DMS 273 treated with DMSO at 0.1 percent for 48 hours (cell line): ENCODE data around the gene IL15.
"Not testable (repeated sequence)": the region's sequence is repeated elsewhere in the genome, so short reads cannot be mapped to it uniquely, and the experiment has no call there.

ENCODE experiments used
- DNase-seq: peaks from one replicate; lab custom pipeline; 2025; lab: John Stamatoyannopoulos, UW

The IL15 gene

GRCh38 chr4:141647966-141648365, 11.6 kb downstream of the IL15 start:
- DNase-seq = no peak

- DNase-seq = no peak
Observed at GRCh38 chr4:141652161-141652778, 15.9 kb downstream of the IL15 start.

GRCh38 chr4:141654098-141654497, 17.7 kb downstream of the IL15 start:
- DNase-seq = no peak

DNA sequence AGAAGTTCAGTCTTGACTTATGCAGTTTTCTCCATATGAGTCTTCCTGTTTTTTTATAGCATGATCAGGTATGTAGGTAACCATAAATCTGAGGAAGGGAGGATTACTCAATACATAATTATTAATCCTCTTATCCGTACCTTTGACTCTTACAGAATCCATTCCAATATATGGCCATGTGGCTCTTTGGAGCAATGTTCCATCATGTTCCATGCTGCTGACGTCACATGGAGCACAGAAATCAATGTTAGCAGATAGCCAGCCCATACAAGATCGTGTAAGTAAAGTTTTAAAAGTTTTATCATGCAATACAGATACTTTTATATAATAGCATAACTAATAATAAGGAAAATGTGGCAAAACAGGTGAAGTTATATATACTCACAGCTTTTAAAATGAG, 19.6 kb downstream of the IL15 start:
- DNase-seq = no peak

GRCh38 chr4:141657550-141658250, 21.3 kb downstream of the IL15 start:
- DNase-seq = no peak

- DNase-seq = no peak
Observed at GRCh38 chr4:141658309-141658708, 21.9 kb downstream of the IL15 start.

GRCh38 chr4:141659539-141659938, 23.2 kb downstream of the IL15 start:
- no peak for DNase-seq

DNA sequence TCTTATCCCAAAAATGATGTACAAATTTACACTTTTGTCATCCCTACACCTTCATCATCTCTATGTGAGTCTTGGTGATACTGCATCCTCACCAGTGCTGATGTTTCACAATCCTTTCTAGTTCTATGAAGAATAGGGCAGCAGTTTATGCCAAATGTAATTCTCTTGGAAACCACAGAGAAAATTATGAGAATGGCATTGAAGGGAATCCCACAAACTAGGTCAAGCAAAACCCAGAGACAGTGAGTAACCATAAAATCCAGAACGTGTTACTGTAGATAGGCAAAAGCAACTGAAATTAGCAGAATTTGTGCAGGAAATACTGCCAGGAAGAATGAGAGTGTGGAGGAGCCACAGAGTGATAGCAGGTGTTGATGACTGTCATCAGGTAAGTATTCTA, 24.5 kb downstream of the IL15 start:
- DNase-seq = no peak

GRCh38 chr4:141668200-141668910, 32.0 kb downstream of the IL15 start:
- no peak for DNase-seq

DNA sequence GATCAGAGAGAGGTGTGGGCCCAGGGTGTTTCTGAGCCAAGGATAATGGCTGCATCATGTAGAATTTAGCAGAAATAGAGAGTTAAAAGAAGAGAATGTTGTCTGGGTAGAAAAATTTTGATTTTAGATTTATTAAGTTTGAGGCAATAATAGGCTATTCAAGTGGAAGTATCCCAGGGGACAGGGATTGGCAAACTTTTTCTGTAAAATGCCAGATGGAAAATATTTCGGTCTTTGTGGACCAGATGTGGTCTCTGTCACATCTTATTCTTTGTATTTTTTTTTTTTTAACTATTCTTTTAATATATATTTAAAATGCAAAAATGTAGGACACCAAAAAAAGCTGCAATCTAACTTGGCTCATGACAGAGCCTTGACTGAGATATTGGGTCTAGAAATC, 33.1 kb downstream of the IL15 start:
- DNase-seq = no peak

- no peak for DNase-seq
Observed at GRCh38 chr4:141675384-141675783, 39.0 kb downstream of the IL15 start.

DNA sequence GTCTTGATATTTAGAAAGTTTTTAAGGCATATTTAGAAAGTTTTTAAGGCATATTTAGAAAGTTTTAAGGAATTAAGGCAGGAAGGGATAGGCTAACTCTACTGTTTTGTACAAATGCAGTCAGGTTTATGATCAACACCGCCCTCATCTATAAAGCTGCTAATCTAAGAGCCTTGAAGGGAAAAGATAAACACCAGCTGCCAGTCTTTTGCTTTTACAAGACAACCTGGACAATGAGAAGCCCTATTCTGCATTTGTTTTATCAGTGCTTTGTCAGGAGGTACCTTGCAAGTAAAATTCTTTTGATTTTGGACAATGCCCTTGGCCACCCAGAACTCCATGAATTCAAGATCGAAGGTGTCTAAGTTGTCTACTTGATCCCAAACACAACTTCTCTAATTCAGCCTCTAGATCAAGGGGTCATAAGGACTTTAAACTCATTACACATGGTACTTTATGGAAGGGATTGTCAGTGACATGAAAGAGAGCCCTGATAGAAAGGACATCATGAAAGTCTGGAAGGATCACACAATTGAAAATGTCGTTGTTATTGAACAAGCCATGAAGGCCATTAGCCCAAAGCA, 39.8 kb downstream of the IL15 start:
- DNase-seq = no peak

DNA sequence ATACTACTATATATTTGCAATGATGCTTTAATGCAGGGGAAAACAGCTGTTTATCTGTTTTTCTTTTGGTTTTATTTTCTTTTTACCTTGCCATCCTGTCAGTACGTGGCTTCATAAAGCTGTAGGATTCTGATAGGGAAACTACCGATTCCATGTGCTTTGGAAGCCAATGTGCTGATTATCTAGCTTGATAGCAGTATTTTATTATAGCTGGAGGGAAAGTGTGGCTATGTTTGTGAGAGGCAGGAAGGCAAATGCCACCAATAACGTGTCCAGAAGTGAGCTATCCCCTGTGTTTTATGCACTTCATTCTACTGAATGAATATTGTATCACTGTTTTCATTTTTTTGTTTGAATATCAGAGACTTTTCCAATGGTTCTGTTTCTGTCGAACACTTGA, 43.7 kb downstream of the IL15 start:
- DNase-seq = no peak

DNA sequence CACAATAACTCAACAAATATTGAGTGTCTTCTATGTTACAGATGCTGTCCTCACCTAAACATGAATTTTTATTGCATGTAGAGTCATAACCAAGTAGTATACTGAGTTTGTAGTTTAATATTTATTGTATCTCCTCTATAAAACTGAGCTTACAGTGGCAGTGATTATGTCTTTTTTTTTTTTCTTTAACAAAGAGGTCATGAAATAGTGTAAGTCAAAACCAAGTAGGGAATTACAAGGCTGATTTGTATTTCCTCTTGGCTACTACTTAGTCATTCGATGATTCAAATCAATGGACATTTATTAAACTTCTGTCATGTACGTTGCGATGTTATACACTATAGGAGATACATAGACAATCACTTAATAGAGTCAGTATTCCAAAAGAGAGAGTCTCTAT, 48.4 kb downstream of the IL15 start:
- DNase-seq = no peak

GRCh38 chr4:141686146-141686775, 49.9 kb downstream of the IL15 start:
- DNase-seq = no peak

DNA sequence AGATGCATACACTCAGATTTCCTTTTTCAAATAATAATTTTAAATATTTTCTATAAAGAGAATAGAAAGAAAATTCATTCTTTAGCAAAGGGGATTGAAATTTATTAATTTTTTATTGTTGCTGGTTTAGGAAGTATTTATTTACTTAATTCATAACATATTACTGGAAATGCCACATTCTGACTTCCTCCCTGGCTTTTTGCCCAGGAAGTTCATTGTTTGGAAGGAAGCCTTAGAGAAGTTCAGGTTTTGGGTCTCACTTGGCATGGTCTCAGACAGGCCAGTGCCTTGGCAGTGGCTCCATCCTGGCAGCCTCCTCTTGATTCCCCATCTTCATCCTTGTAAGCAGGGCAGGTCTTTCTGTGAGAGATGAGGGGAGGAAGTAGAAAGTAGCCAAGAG, 50.5 kb downstream of the IL15 start:
- no peak for DNase-seq

DNA sequence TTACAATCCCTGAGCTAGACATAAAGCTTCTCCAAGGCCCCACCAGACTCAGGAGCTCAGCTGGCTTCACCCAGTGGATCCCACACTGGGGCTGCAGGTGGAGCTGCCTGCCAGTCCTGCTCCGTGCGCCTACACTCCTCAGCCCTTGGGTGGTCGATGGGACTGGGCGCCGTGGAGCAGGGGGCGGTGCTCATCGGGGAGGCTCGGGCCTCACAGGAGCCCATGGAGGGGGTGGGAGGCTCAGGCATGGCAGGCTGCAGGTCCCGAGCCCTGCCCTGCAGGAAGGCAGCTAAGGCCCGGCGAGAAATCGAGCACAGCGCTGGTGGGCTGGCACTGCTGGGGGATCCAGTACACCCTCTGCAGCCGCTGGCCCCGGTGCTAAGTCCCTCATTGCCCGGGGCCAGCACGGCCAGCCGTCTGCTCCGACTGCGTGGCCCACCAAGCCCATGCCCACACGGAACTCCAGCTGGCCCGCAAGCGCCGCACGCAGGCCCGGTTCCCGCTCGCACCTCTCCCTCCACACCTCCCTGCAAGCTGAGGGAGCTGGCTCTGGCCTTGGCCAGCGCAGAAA, 53.4 kb downstream of the IL15 start:
- DNase-seq = not testable (repeated sequence)

DNA sequence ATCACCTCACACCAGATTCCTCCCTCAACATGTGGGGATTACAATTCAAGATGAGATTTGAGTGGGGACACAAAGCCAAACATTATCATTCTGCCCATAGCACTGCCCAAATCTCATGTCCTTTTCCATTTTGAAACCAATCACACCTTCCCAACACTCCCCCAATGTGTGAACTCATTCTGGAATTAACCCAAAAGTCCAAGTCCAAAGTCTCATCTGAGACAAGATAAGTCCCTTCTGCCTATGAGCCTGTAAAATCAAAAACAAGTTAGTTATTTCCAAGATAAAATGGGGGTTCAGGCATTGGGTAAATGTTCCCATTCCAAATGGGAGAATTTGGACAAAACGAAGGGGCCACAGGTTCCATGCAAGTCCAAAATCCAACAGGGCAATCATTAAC, 54.9 kb downstream of the IL15 start:
- DNase-seq = not testable (repeated sequence)

DNA sequence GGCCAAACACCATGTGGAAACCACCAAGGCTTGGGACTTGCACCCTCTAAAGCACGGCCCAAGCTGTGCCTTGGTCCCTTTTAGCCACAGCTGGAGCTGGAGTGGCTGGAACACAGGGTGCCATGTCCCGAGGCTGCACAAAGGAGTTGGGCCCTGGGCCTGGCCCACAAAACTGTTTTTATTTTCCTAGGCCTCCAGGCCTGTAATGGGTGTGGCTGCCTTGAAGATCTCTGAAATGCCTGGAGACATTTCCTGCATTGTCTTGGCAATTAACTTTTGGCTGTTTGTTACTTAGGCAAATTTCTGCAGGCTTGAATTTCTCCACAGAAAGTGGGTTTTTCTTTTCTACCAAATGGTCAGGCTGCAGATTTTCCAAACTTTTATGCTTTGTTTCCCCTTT, 55.7 kb downstream of the IL15 start:
- no peak for DNase-seq

DNA sequence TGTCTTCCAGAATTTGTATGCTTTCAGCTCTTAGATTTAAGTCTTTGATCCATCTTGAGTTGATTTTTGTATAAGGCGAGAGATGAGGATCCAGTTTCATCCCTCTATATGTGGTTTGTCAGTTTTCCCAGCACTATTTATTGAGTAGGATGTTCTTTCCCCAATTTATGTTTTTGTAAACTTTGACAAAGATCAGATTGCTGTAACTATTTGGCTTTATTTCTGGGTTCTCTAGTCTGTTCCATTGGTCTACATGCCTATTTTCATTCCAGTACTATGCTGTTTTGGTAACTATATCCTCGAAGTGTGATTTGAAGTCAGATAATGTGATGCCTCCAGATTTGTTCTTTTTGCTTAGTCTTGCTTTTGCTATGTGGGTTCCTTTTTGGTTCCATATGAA, 60.7 kb downstream of the IL15 start:
- no peak for DNase-seq

GRCh38 chr4:141702472-141703182, 66.2 kb downstream of the IL15 start:
- no peak for DNase-seq

DNA sequence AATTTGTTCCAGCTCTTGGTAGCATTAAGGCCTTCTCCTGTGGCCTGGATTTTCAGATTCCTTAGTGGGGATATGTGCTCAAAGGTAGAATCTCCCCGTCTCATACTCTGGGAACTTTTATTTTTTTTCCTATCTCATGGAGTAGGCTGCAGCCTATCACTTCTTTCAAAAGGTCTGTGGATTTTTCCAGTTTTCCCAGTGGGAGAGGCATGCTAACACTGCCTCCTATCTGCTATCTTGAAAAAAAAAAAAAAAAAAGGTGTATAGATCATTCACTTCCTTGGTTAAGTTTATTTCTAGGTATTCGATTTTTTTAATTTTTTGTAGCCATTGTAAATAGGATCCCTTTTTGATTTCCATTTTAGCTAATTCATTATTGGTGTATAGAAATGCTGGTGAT, 67.1 kb downstream of the IL15 start:
- DNase-seq = no peak
